WTC11 (cell line): ENCODE results near the gene ZCCHC8.

ENCODE experiments used
- ELF4 ChIP-seq: sonication (generic); formaldehyde crosslinking; IDR thresholded peaks from 2 replicates; pipeline ENCODE4 v1.8.1; 2022; ENCODE audit warnings: low read depth, mild to moderate bottlenecking, moderate library complexity, missing genetic modification reagents
- ESRRA ChIP-seq: sonication (generic); formaldehyde crosslinking; IDR thresholded peaks from 2 replicates; pipeline ENCODE4 v1.8.1; 2022; ENCODE audit warnings: mild to moderate bottlenecking, missing genetic modification reagents, borderline replicate concordance
- OVOL2 ChIP-seq: fragments of 250-450 bp; sonication (Bioruptor Pico); IDR thresholded peaks from 2 replicates; pipeline ENCODE4 v1.9.0; 2021; ENCODE audit warnings: mild to moderate bottlenecking, borderline replicate concordance
- TP53 ChIP-seq: sonication (generic); formaldehyde crosslinking; IDR thresholded peaks from 2 replicates; pipeline ENCODE4 v1.8.1; 2023; ENCODE audit warnings: mild to moderate bottlenecking, missing genetic modification reagents
- ZNF121 ChIP-seq: sonication (generic); formaldehyde crosslinking; IDR thresholded peaks from 2 replicates; pipeline ENCODE4 v1.8.0; 2023; ENCODE audit warnings: missing genetic modification reagents
- ZNF138 ChIP-seq: sonication (generic); formaldehyde crosslinking; conservative IDR thresholded peaks from 2 replicates; pipeline ENCODE4 v1.8.1; 2022; ENCODE audit warnings: mild to moderate bottlenecking, moderate library complexity, missing genetic modification reagents
- ZNF232 ChIP-seq: sonication (generic); formaldehyde crosslinking; IDR thresholded peaks from 2 replicates; pipeline ENCODE4 v1.8.0; 2022; ENCODE audit warnings: mild to moderate bottlenecking, missing genetic modification reagents
- TF ChIP-seq, protein P1 (sequence below): sonication (generic); formaldehyde crosslinking; IDR thresholded peaks from 2 replicates; pipeline ENCODE4 v1.8.1; 2022; ENCODE audit warnings: low read depth, missing genetic modification reagents, borderline replicate concordance
- TF ChIP-seq, protein P2 (sequence below): sonication (generic); formaldehyde crosslinking; IDR thresholded peaks from 2 replicates; pipeline ENCODE4 v1.8.1; 2022; ENCODE audit warnings: low read depth, mild to moderate bottlenecking, moderate library complexity, missing genetic modification reagents, borderline replicate concordance
- TF ChIP-seq, protein P3 (sequence below): sonication (generic); formaldehyde crosslinking; IDR thresholded peaks from 2 replicates; pipeline ENCODE4 v1.8.1; 2023; ENCODE audit warnings: mild to moderate bottlenecking, missing genetic modification reagents
- TF ChIP-seq, protein P4 (sequence below): fragments of 200-600 bp; IDR thresholded peaks from 2 replicates; pipeline ENCODE4 v1.8.0; 2022; ENCODE audit warnings: antibody characterized with exemption
- TF ChIP-seq, protein P5 (sequence below): sonication (generic); formaldehyde crosslinking; IDR thresholded peaks from 2 replicates; pipeline ENCODE4 v1.8.0; 2023; ENCODE audit warnings: missing genetic modification reagents
- TF ChIP-seq, protein P6 (sequence below): sonication (generic); formaldehyde crosslinking; IDR thresholded peaks from 2 replicates; pipeline ENCODE4 v1.8.0; 2022; ENCODE audit warnings: mild to moderate bottlenecking, missing genetic modification reagents
- TF ChIP-seq, protein P7 (sequence below): fragments of 250-450 bp; sonication (Bioruptor Pico); IDR thresholded peaks from 2 replicates; pipeline ENCODE4 v2.1.2; 2022; ENCODE audit warnings: mild to moderate bottlenecking, moderate library complexity

DNA sequence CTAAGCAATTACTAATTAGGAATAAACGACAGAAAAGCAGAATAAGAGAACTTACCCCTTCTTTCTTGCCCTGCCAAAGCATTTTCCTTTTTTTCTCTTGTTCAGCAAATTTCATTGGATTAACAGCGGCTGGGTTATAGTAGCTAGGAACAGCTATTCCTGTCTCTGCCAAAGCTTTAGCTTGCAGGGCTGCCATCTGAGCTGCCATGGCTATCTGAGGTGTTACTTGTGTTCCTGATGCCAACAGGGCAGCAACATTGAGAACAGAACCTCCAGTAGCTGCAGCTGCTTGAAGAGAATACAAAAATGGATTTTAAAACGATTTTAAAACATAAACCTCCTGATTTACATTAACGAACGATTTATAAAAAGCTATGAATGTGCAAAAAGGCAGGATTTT is 7.4 kb upstream of the ZCCHC8 start:
- TF ChIP-seq, protein P1, sequence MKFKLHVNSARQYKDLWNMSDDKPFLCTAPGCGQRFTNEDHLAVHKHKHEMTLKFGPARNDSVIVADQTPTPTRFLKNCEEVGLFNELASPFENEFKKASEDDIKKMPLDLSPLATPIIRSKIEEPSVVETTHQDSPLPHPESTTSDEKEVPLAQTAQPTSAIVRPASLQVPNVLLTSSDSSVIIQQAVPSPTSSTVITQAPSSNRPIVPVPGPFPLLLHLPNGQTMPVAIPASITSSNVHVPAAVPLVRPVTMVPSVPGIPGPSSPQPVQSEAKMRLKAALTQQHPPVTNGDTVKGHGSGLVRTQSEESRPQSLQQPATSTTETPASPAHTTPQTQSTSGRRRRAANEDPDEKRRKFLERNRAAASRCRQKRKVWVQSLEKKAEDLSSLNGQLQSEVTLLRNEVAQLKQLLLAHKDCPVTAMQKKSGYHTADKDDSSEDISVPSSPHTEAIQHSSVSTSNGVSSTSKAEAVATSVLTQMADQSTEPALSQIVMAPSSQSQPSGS (CRISPR knock-in tag) = no peak
- TF ChIP-seq, protein P2, sequence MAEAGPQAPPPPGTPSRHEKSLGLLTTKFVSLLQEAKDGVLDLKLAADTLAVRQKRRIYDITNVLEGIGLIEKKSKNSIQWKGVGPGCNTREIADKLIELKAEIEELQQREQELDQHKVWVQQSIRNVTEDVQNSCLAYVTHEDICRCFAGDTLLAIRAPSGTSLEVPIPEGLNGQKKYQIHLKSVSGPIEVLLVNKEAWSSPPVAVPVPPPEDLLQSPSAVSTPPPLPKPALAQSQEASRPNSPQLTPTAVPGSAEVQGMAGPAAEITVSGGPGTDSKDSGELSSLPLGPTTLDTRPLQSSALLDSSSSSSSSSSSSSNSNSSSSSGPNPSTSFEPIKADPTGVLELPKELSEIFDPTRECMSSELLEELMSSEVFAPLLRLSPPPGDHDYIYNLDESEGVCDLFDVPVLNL = no peak
- TF ChIP-seq, protein P3, sequence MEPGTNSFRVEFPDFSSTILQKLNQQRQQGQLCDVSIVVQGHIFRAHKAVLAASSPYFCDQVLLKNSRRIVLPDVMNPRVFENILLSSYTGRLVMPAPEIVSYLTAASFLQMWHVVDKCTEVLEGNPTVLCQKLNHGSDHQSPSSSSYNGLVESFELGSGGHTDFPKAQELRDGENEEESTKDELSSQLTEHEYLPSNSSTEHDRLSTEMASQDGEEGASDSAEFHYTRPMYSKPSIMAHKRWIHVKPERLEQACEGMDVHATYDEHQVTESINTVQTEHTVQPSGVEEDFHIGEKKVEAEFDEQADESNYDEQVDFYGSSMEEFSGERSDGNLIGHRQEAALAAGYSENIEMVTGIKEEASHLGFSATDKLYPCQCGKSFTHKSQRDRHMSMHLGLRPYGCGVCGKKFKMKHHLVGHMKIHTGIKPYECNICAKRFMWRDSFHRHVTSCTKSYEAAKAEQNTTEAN (CRISPR knock-in tag) = no peak
- TF ChIP-seq, protein P4, sequence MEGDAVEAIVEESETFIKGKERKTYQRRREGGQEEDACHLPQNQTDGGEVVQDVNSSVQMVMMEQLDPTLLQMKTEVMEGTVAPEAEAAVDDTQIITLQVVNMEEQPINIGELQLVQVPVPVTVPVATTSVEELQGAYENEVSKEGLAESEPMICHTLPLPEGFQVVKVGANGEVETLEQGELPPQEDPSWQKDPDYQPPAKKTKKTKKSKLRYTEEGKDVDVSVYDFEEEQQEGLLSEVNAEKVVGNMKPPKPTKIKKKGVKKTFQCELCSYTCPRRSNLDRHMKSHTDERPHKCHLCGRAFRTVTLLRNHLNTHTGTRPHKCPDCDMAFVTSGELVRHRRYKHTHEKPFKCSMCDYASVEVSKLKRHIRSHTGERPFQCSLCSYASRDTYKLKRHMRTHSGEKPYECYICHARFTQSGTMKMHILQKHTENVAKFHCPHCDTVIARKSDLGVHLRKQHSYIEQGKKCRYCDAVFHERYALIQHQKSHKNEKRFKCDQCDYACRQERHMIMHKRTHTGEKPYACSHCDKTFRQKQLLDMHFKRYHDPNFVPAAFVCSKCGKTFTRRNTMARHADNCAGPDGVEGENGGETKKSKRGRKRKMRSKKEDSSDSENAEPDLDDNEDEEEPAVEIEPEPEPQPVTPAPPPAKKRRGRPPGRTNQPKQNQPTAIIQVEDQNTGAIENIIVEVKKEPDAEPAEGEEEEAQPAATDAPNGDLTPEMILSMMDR = no peak
- TF ChIP-seq ZNF232 (CRISPR knock-in tag) (no peak), ZNF121 (no peak), ELF4 (CRISPR knock-in tag) (no peak), ZNF138 (CRISPR knock-in tag) (no peak), ESRRA (no peak), TP53 (CRISPR knock-in tag) (no peak), OVOL2 (no peak)
- TF ChIP-seq, protein P5, sequence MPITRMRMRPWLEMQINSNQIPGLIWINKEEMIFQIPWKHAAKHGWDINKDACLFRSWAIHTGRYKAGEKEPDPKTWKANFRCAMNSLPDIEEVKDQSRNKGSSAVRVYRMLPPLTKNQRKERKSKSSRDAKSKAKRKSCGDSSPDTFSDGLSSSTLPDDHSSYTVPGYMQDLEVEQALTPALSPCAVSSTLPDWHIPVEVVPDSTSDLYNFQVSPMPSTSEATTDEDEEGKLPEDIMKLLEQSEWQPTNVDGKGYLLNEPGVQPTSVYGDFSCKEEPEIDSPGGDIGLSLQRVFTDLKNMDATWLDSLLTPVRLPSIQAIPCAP = no peak
- TF ChIP-seq, protein P6, sequence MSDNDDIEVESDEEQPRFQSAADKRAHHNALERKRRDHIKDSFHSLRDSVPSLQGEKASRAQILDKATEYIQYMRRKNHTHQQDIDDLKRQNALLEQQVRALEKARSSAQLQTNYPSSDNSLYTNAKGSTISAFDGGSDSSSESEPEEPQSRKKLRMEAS (CRISPR knock-in tag) = no peak
- TF ChIP-seq, protein P7, sequence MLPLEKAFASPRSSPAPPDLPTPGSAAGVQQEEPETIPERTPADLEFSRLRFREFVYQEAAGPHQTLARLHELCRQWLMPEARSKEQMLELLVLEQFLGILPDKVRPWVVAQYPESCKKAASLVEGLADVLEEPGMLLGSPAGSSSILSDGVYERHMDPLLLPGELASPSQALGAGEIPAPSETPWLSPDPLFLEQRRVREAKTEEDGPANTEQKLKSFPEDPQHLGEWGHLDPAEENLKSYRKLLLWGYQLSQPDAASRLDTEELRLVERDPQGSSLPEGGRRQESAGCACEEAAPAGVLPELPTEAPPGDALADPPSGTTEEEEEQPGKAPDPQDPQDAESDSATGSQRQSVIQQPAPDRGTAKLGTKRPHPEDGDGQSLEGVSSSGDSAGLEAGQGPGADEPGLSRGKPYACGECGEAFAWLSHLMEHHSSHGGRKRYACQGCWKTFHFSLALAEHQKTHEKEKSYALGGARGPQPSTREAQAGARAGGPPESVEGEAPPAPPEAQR (CRISPR knock-in tag) = no peak
